Central memory CD4-positive, alpha-beta T cell (primary cell): ENCODE results near the gene TMEM269.
"Not testable (repeated sequence)": the region's sequence is repeated elsewhere in the genome, so short reads cannot be mapped to it uniquely, and the experiment has no call there.

Experiments
- DNase-seq: peaks from one replicate; pipeline ENCODE4 v3.0.0; 2022

The TMEM269 gene

GRCh38 chr1:42748461-42749410 is 36.1 kb upstream of the TMEM269 start:
- no peak for DNase-seq

- DNase-seq, result no peak
These were observed 34.8 kb upstream of the TMEM269 start for GRCh38 chr1:42750041-42750440.

GRCh38 chr1:42751511-42752070 is 33.2 kb upstream of the TMEM269 start:
- not testable (repeated sequence) for DNase-seq

GRCh38 chr1:42752284-42752683 is 32.5 kb upstream of the TMEM269 start:
- DNase-seq, result no peak

- DNase-seq, result no peak
These were observed 31.7 kb upstream of the TMEM269 start for GRCh38 chr1:42753070-42753469.

- DNase-seq, result peak; percentile 19
These were observed 27.6 kb upstream of the TMEM269 start for GRCh38 chr1:42756956-42757891.

- no peak for DNase-seq
These were observed 26.9 kb upstream of the TMEM269 start for GRCh38 chr1:42757892-42758275.

- no peak for DNase-seq
These were observed 26.1 kb upstream of the TMEM269 start for GRCh38 chr1:42758641-42759040.

GRCh38 chr1:42759114-42759513 is 25.7 kb upstream of the TMEM269 start:
- no peak for DNase-seq

- no peak for DNase-seq
These were observed 23.2 kb upstream of the TMEM269 start for GRCh38 chr1:42761567-42761966.

- no peak for DNase-seq
These were observed 22.5 kb upstream of the TMEM269 start for GRCh38 chr1:42762269-42762668.

- DNase-seq, result no peak
These were observed 19.5 kb upstream of the TMEM269 start for GRCh38 chr1:42765269-42765668.

- no peak for DNase-seq
These were observed 18.7 kb upstream of the TMEM269 start for GRCh38 chr1:42765832-42766740.

GRCh38 chr1:42766741-42767509 is 17.9 kb upstream of the TMEM269 start, which contains the start of the genes C1orf50 and P3H1:
Gene C1orf50, plus strand, starts transcription at chr1:42767249. Its CDS starts 63 bp downstream, at chr1:42767312.
Gene P3H1, minus strand, starts transcription at chr1:42767028. Its CDS starts 57 bp downstream, at chr1:42766971.
- DNase-seq, result peak; percentile 100

GRCh38 chr1:42767510-42768000 is 17.2 kb upstream of the TMEM269 start:
- no peak for DNase-seq

GRCh38 chr1:42768172-42768571 is 16.6 kb upstream of the TMEM269 start:
- DNase-seq, result no peak

- DNase-seq, result no peak
These were observed 15.0 kb upstream of the TMEM269 start for GRCh38 chr1:42769811-42770210.

GRCh38 chr1:42773420-42773819 is 11.4 kb upstream of the TMEM269 start:
- no peak for DNase-seq

- no peak for DNase-seq
These were observed 9.8 kb upstream of the TMEM269 start for GRCh38 chr1:42774928-42775526.

GRCh38 chr1:42776502-42776901 is 8.3 kb upstream of the TMEM269 start:
- no peak for DNase-seq
